ENCODE data around the gene SUN1. TPM values are rescaled to one million over a fixed set of nuclear protein-coding genes. Genes with fewer than 3 reads are reported as not detected.
A peak's percentile ranks its signal among the peaks of the same experiment; 100 is the strongest.

The SUN1 gene
- total and polyA plus RNA-seq, 2 of the 8 experiments (the other 6 are each of a cell fraction or from before 2014, with no cell fraction given) = 108 to 158 TPM

- 86% methylated on average over 11 of the region's 11 CpGs; no CpG with 5 or more reads in 1 of the 2 experiments for WGBS, 2 experiments (ENCODE audit: extremely low coverage in 1 of 2, insufficient coverage in 1 of 2, insufficient read length in 1 of 2, insufficient replicate concordance in 2 of 2, low coverage in 1 of 2, low lambda C conversion rate in 2 of 2, missing lambda C conversion rate in 1 of 2)
- no peak overlapping the region for H4K5ac ChIP-seq (ENCODE audit: insufficient read length, low read depth, low read length)
- FAIRE-seq (no peak), DNase-seq (ENCODE audit: low read depth in 1 of 2, low spot score in 2 of 2) (no peak)
- no peak overlapping the region for H4K8ac ChIP-seq (ENCODE audit: extremely low read depth, insufficient read depth, low read length)
- no peak overlapping the region for H2AFZ ChIP-seq (ENCODE audit: low read length)
- H3K4me3 ChIP-seq (ENCODE audit: extremely low read depth in 1 of 4, insufficient read depth in 2 of 4, low read depth in 3 of 4, low read length in 4 of 4) = no peak overlapping the region
- no peak overlapping the region for H3K27ac ChIP-seq (ENCODE audit: low read depth, low read length)
- no peaks in the 10 kb centered on the region for H3K9me3 ChIP-seq (ENCODE audit: insufficient read depth in 2 of 2, low read depth in 1 of 2, low read length in 1 of 2)
- H2AK5ac ChIP-seq (ENCODE audit: low read depth, low read length) = no peak overlapping the region
- H3K36me3 ChIP-seq (ENCODE audit: control insufficient read depth in 2 of 4, insufficient read depth in 4 of 4, low read length in 3 of 4) = no peaks in the 10 kb centered on the region; a peak in 1 of 8 replicates
- H3K23me2 ChIP-seq (ENCODE audit: low read depth, low read length) = peaks cover 5% of the 10 kb centered on the region; the same call in 1 of the 2 replicates
- H3K23ac ChIP-seq (ENCODE audit: insufficient read length) = no peak overlapping the region
- H3K56ac ChIP-seq (replicated peaks; ENCODE audit: insufficient read length, low read depth, low read length) = no peak overlapping the region
- no peak overlapping the region for H2BK120ac ChIP-seq (replicated peaks; ENCODE audit: low read depth, low read length)
- no peak overlapping the region for H3K18ac ChIP-seq (ENCODE audit: extremely low read depth, low read length)
- no peak overlapping the region for H3K4me2 ChIP-seq (ENCODE audit: insufficient read depth in 1 of 2, low read depth in 2 of 2, low read length in 2 of 2)
- no peak overlapping the region for H3K14ac ChIP-seq (ENCODE audit: insufficient read length)
- no peak overlapping the region for H4K91ac ChIP-seq (replicated peaks; ENCODE audit: insufficient read length, low read length)
- CTCF ChIA-PET (ENCODE audit: partially characterized antibody) = interaction anchor here (0.6 to 2.4 kb wide), 11 partner anchors 9 to 532 kb away, joined by 3 to 16 read pairs (median 5); partner anchors contain the start of gene FOXL3
- no peak overlapping the region for H2BK12ac ChIP-seq (ENCODE audit: low read depth, low read length)
- peaks cover 73 to 97% of the 10 kb centered on the region in 2 experiments for H3K79me2 ChIP-seq (ENCODE audit: control insufficient read depth in 1 of 2, insufficient read depth in 2 of 2, low read length in 2 of 2)
- POLR2A ChIA-PET (ENCODE audit: partially characterized antibody) = interaction anchor here (1.1 kb wide), 1 partner anchor 10 kb away, joined by 3 read pairs; no protein-coding TSS in a partner anchor
- no peaks in the 10 kb centered on the region for H3K27me3 ChIP-seq (replicated peaks in 1 of 4; ENCODE audit: control insufficient read depth in 3 of 4, extremely low read depth in 1 of 4, insufficient read depth in 3 of 4, low read length in 3 of 4)
- H2BK5ac ChIP-seq (ENCODE audit: low read depth, low read length) = no peak overlapping the region
- peaks cover 21% of the 10 kb centered on the region for H3K79me1 ChIP-seq (ENCODE audit: low read depth, low read length)
- H4K20me1 ChIP-seq (replicated peaks in 1 of 2; ENCODE audit: control insufficient read depth in 1 of 2, insufficient read depth in 2 of 2, low read length in 2 of 2) = peaks cover 37 to 53% of the 10 kb centered on the region in 2 experiments
- H2BK20ac ChIP-seq (ENCODE audit: low read length) = no peak overlapping the region
- no peak overlapping the region for H3K9ac ChIP-seq (replicated peaks in 1 of 4; ENCODE audit: extremely low read depth in 1 of 4, low read depth in 3 of 4, low read length in 3 of 4)
- H3K4ac ChIP-seq (replicated peaks; ENCODE audit: insufficient read length, low read depth, low read length) = no peak overlapping the region
- peaks cover 3 to 14% (median 8%) of the 10 kb centered on the region in 4 experiments; a peak in 6 of 7 replicates for H3K4me1 ChIP-seq (replicated peaks in 1 of 4; ENCODE audit: control insufficient read depth in 3 of 4, insufficient read depth in 4 of 4, low read length in 3 of 4)
- no peak overlapping the region for H2BK15ac ChIP-seq (ENCODE audit: low read length)
- TF ChIP-seq RAD21 (IDR thresholded peaks at IDR 0.05 in 1 of 2, conservative IDR thresholded peaks at IDR 0.05 in 1 of 2; ENCODE audit: low read depth in 2 of 2, low read length in 2 of 2) = peak; percentile 32 to 38; a peak in 3 of 4 replicates
- TF ChIP-seq RNF2 (IDR thresholded peaks at IDR 0.05; ENCODE audit: borderline replicate concordance, low read depth, low read length, missing control alignments, poor library complexity, severe bottlenecking) = no peak
- no peak for TF ChIP-seq ATF2 (IDR thresholded peaks at IDR 0.05; ENCODE audit: low read length)
- TF ChIP-seq EZH2 (IDR thresholded peaks at IDR 0.05; ENCODE audit: low read depth, low read length, severe bottlenecking) = no peak
- peak in 2 of 3 experiments; percentile 5 to 15; a peak in 1 of 4 replicates for TF ChIP-seq CTCF (IDR thresholded peaks at IDR 0.05; ENCODE audit: control extremely low read depth in 1 of 3, insufficient read depth in 1 of 3, low read depth in 1 of 3, low read length in 3 of 3)
- TF ChIP-seq SP4 (IDR thresholded peaks at IDR 0.05; ENCODE audit: low read length) = no peak
- TF ChIP-seq NANOG (IDR thresholded peaks at IDR 0.05; ENCODE audit: insufficient read depth, low read depth, low read length, poor library complexity, severe bottlenecking) = no peak
- TF ChIP-seq TCF12 (IDR thresholded peaks at IDR 0.05; ENCODE audit: low read depth, low read length) = no peak
Measured at GRCh38 chr7:821688-822087, 10.6 kb upstream of the SUN1 start.
